Measurements from ENCODE around the gene MICAL3.

- no peak for TF ChIP-seq EZH2 (IDR thresholded peaks at IDR 0.05)
- no peak for TF ChIP-seq CTCF (IDR thresholded peaks at IDR 0.05)
Observed at GRCh38 chr22:17898375-17898774, 126.0 kb downstream of the MICAL3 start.

All from neural progenitor cell (in vitro differentiated cells).